Hepatocyte (in vitro differentiated cells): ENCODE results near the gene PRDM5.

ENCODE experiments used
- EZH2phosphoT487 ChIP-seq: fragments of 200-600 bp; sonication (generic); IDR thresholded peaks from one replicate; pipeline ENCODE4 v1.6.1; 2018; ENCODE audit warnings: antibody characterized with exemption, mild to moderate bottlenecking, low read depth, moderate library complexity; ENCODE audit not compliant: unreplicated experiment, severe bottlenecking
- TF ChIP-seq, protein P1 (sequence below): fragments of 200-600 bp; sonication (generic); IDR thresholded peaks from 2 replicates; pipeline ENCODE4 v1.5.1; 2016; ENCODE audit warnings: antibody characterized with exemption, mild to moderate bottlenecking; ENCODE audit not compliant: poor library complexity

DNA sequence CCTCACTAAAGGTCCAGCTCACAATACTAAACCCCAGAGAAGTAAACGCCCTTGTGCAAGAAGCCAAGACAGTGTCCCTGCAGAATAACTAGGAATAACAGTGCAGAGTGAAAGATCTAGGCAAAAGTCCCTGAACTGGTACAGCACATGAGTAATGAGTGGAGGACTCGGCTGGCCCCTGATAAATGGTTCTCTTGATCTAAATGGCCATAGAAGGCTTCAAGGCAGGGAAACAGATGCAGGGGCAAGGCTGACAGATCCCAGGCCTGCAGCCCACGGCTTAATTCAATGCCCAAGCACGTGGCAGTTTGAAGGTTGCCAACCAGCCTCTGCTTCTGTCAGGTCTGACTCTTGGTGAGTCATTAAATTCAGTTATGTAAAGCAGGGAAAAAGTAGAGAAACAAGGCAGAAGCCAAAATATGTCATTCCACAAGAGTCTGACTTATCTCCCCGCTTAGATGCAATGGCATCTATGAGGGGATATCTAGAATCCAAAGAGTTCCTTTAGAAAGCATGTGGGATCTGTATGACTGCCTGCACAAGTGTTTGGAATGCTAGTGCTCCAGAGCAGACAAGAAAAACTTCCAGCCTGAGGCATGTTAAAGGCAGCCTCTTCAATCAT lies 121.3 kb downstream of the PRDM5 start:
- TF ChIP-seq, protein P1, sequence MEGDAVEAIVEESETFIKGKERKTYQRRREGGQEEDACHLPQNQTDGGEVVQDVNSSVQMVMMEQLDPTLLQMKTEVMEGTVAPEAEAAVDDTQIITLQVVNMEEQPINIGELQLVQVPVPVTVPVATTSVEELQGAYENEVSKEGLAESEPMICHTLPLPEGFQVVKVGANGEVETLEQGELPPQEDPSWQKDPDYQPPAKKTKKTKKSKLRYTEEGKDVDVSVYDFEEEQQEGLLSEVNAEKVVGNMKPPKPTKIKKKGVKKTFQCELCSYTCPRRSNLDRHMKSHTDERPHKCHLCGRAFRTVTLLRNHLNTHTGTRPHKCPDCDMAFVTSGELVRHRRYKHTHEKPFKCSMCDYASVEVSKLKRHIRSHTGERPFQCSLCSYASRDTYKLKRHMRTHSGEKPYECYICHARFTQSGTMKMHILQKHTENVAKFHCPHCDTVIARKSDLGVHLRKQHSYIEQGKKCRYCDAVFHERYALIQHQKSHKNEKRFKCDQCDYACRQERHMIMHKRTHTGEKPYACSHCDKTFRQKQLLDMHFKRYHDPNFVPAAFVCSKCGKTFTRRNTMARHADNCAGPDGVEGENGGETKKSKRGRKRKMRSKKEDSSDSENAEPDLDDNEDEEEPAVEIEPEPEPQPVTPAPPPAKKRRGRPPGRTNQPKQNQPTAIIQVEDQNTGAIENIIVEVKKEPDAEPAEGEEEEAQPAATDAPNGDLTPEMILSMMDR: no peak
- no peak for TF ChIP-seq EZH2phosphoT487
